ENCODE data around the gene ELK4.

- TF ChIP-seq CHD1 (IDR thresholded peaks at IDR 0.05; ENCODE audit: low read depth, low read length), result no peak
- TF ChIP-seq POLR2AphosphoS5 (IDR thresholded peaks at IDR 0.05; ENCODE audit: low read depth, low read length), result no peak
- TF ChIP-seq CTCF (IDR thresholded peaks at IDR 0.05; ENCODE audit: control extremely low read depth in 1 of 3, insufficient read depth in 1 of 3, low read depth in 1 of 3, low read length in 3 of 3), result no peak
- no peak for TF ChIP-seq GTF2F1 (IDR thresholded peaks at IDR 0.05; ENCODE audit: borderline replicate concordance, low read depth, low read length)
- TF ChIP-seq MAX (IDR thresholded peaks at IDR 0.05), result no peak
- TF ChIP-seq KDM1A (IDR thresholded peaks at IDR 0.05; ENCODE audit: borderline replicate concordance, low read length), result no peak
- no peak for TF ChIP-seq SIN3A (conservative IDR thresholded peaks at IDR 0.05 in 1 of 2, IDR thresholded peaks at IDR 0.05 in 1 of 2; ENCODE audit: low read depth in 1 of 2, low read length in 2 of 2)
These were observed 36.4 kb downstream of the ELK4 start for GRCh38 chr1:205595435-205595834.
